C4-2B (cell line): ENCODE data around the gene HVCN1.
"Not testable (repeated sequence)": the region's sequence is repeated elsewhere in the genome, so short reads cannot be mapped to it uniquely, and the experiment has no call there.

Experiments
- ZFX ChIP-seq: fragments of 450-650 bp; IDR thresholded peaks from 2 replicates; pipeline ENCODE4 v1.6.1; 2017
- TF ChIP-seq, protein P1 (sequence below): fragments of 450-650 bp; conservative IDR thresholded peaks from 2 replicates; pipeline ENCODE4 v1.5.1; 2017; ENCODE audit warnings: mild to moderate bottlenecking

DNA sequence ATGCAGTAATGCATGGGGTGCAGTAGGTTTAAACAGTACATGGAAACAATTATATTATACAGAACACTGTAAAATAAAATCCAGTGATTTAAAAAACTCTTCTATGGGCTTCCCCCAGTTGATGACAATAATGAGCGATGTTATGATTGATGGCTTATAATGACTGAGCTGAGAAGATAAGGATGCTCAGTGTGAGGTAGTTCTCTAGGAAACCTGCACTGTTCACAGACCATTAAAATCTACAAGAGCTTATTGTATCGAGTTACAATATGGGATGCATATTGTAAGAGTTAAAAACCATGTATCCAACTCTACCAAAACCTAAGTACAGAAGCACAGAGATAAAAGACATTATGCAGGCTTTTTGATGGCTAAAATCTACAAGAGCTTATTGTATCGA, 34.0 kb upstream of the HVCN1 start:
- TF ChIP-seq, protein P1, sequence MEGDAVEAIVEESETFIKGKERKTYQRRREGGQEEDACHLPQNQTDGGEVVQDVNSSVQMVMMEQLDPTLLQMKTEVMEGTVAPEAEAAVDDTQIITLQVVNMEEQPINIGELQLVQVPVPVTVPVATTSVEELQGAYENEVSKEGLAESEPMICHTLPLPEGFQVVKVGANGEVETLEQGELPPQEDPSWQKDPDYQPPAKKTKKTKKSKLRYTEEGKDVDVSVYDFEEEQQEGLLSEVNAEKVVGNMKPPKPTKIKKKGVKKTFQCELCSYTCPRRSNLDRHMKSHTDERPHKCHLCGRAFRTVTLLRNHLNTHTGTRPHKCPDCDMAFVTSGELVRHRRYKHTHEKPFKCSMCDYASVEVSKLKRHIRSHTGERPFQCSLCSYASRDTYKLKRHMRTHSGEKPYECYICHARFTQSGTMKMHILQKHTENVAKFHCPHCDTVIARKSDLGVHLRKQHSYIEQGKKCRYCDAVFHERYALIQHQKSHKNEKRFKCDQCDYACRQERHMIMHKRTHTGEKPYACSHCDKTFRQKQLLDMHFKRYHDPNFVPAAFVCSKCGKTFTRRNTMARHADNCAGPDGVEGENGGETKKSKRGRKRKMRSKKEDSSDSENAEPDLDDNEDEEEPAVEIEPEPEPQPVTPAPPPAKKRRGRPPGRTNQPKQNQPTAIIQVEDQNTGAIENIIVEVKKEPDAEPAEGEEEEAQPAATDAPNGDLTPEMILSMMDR = not testable (repeated sequence)
- TF ChIP-seq ZFX = not testable (repeated sequence)
